WTC11 (cell line): ENCODE results near the gene DNAAF8. TPM values are rescaled to one million over a fixed set of nuclear protein-coding genes. Genes with fewer than 3 reads are reported as not detected.

Experiments
- ATAC-seq: fragments of 200-7000 bp; cut with Tn5 transposase; 2 replicates; pipeline ENCODE4 v1.10.0; 2021; ENCODE audit warnings: mild to moderate bottlenecking, moderate library complexity
- CTCF ChIA-PET: fragments of 300-600 bp; sonication (Branson Sonifier 250); formaldehyde crosslinking; loops from one replicate; lab custom pipeline; 2021; ENCODE audit warnings: antibody characterized with exemption; lab: Charles Lee
- POLR2A ChIA-PET: fragments of 350-600 bp; sonication (Branson Sonifier 250); formaldehyde crosslinking; loops from one replicate; lab custom pipeline; 2021; ENCODE audit warnings: antibody characterized with exemption; lab: Charles Lee
- DNase-seq: peaks from one replicate; pipeline ENCODE4 v3.0.0; 2021; ENCODE audit warnings: low spot score
- H3K27ac Mint-ChIP-seq: 2 replicates; pipeline ENCODE4 v1.8.0; 2021; ENCODE audit warnings: mixed read lengths
- H3K27me3 Mint-ChIP-seq: 2 replicates; pipeline ENCODE4 v1.8.0; 2021; ENCODE audit warnings: low read depth, mild to moderate bottlenecking, moderate library complexity, mixed read lengths
- H3K36me3 Mint-ChIP-seq: 2 replicates; pipeline ENCODE4 v1.8.0; 2021; ENCODE audit warnings: mixed read lengths
- H3K4me1 Mint-ChIP-seq: 2 replicates; pipeline ENCODE4 v1.8.0; 2022; ENCODE audit warnings: mixed read lengths
- H3K4me3 Mint-ChIP-seq: 2 replicates; pipeline ENCODE4 v1.8.0; 2021; ENCODE audit warnings: mild to moderate bottlenecking, moderate library complexity, mixed read lengths
- H3K9me3 Mint-ChIP-seq: 2 replicates; pipeline ENCODE4 v1.8.0; 2021; ENCODE audit warnings: mixed read lengths
- FOXP1 ChIP-seq: sonication (generic); formaldehyde crosslinking; IDR thresholded peaks from 2 replicates; pipeline ENCODE4 v1.8.0; 2022; ENCODE audit warnings: missing genetic modification reagents, mild to moderate bottlenecking, moderate library complexity, borderline replicate concordance
- GTF2I ChIP-seq: fragments of 250-450 bp; sonication (Bioruptor Pico); conservative IDR thresholded peaks from 2 replicates; pipeline ENCODE4 v1.4.0; 2021; ENCODE audit warnings: mild to moderate bottlenecking
- HMGA2 ChIP-seq: fragments of 250-450 bp; sonication (Bioruptor Pico); IDR thresholded peaks from 2 replicates; pipeline ENCODE4 v1.4.0; 2021; ENCODE audit warnings: mild to moderate bottlenecking, moderate library complexity
- NFATC4 ChIP-seq: fragments of 250-450 bp; sonication (Bioruptor Pico); IDR thresholded peaks from 2 replicates; pipeline ENCODE4 v1.9.0; 2021; ENCODE audit warnings: mild to moderate bottlenecking
- NFYB ChIP-seq: sonication (generic); formaldehyde crosslinking; conservative IDR thresholded peaks from 2 replicates; pipeline ENCODE4 v1.8.0; 2022; ENCODE audit warnings: low read depth, missing genetic modification reagents
- NR2C2 ChIP-seq: sonication (generic); formaldehyde crosslinking; IDR thresholded peaks from 2 replicates; pipeline ENCODE4 v1.8.0; 2022; ENCODE audit warnings: mild to moderate bottlenecking, missing genetic modification reagents
- NR3C1 ChIP-seq: sonication (generic); formaldehyde crosslinking; conservative IDR thresholded peaks from 2 replicates; pipeline ENCODE4 v1.8.1; 2023; ENCODE audit warnings: low read depth, mild to moderate bottlenecking, missing genetic modification reagents
- RORB ChIP-seq: fragments of 250-450 bp; sonication (Bioruptor Pico); IDR thresholded peaks from 2 replicates; pipeline ENCODE4 v1.9.0; 2021; ENCODE audit warnings: mild to moderate bottlenecking
- ZNF232 ChIP-seq: sonication (generic); formaldehyde crosslinking; IDR thresholded peaks from 2 replicates; pipeline ENCODE4 v1.8.0; 2022; ENCODE audit warnings: mild to moderate bottlenecking, missing genetic modification reagents
- ZNF416 ChIP-seq: fragments of 250-450 bp; sonication (Bioruptor Pico); IDR thresholded peaks from 2 replicates; pipeline ENCODE4 v1.9.0; 2021; ENCODE audit warnings: mild to moderate bottlenecking, inconsistent platforms
- ZNF671 ChIP-seq: fragments of 250-450 bp; sonication (Bioruptor Pico); IDR thresholded peaks from 2 replicates; pipeline ENCODE4 v1.8.0; 2021; ENCODE audit warnings: mild to moderate bottlenecking
- total RNA-seq: library from RNA; stranded (reverse); gene quantifications from 3 replicates; pipeline ENCODE4 v1.2.3, GENCODE V29; 2021
- TF ChIP-seq, protein P1 (sequence below): fragments of 250-450 bp; sonication (Bioruptor Pico); IDR thresholded peaks from 2 replicates; pipeline ENCODE4 v1.9.0; 2021; ENCODE audit warnings: mild to moderate bottlenecking
- TF ChIP-seq, protein P2 (sequence below): sonication (generic); formaldehyde crosslinking; IDR thresholded peaks from 2 replicates; pipeline ENCODE4 v1.8.0; 2022; ENCODE audit warnings: mild to moderate bottlenecking, missing genetic modification reagents
- TF ChIP-seq, protein P3 (sequence below): sonication (generic); formaldehyde crosslinking; IDR thresholded peaks from 2 replicates; pipeline ENCODE4 v1.8.1; 2022; ENCODE audit warnings: low read depth, missing genetic modification reagents, borderline replicate concordance
- TF ChIP-seq, protein P4 (sequence below): sonication (generic); formaldehyde crosslinking; IDR thresholded peaks from 2 replicates; pipeline ENCODE4 v1.8.0; 2023; ENCODE audit warnings: missing genetic modification reagents
- TF ChIP-seq, protein P5 (sequence below): sonication (generic); formaldehyde crosslinking; IDR thresholded peaks from 2 replicates; pipeline ENCODE4 v1.8.0; 2022; ENCODE audit warnings: missing genetic modification reagents
- TF ChIP-seq, protein P6 (sequence below): sonication (generic); formaldehyde crosslinking; IDR thresholded peaks from 2 replicates; pipeline ENCODE4 v1.8.1; 2022; ENCODE audit warnings: mild to moderate bottlenecking, moderate library complexity, missing genetic modification reagents
- TF ChIP-seq, protein P7 (sequence below): sonication (generic); formaldehyde crosslinking; IDR thresholded peaks from 2 replicates; pipeline ENCODE4 v1.8.1; 2023; ENCODE audit warnings: mild to moderate bottlenecking, missing genetic modification reagents, moderate library complexity
- TF ChIP-seq, protein P8 (sequence below): sonication (generic); formaldehyde crosslinking; IDR thresholded peaks from 2 replicates; pipeline ENCODE4 v1.8.1; 2023; ENCODE audit warnings: mild to moderate bottlenecking, missing genetic modification reagents, borderline replicate concordance

Gene DNAAF8
- total RNA-seq, 1 experiment from 2014 or later: 0.09 TPM

DNA sequence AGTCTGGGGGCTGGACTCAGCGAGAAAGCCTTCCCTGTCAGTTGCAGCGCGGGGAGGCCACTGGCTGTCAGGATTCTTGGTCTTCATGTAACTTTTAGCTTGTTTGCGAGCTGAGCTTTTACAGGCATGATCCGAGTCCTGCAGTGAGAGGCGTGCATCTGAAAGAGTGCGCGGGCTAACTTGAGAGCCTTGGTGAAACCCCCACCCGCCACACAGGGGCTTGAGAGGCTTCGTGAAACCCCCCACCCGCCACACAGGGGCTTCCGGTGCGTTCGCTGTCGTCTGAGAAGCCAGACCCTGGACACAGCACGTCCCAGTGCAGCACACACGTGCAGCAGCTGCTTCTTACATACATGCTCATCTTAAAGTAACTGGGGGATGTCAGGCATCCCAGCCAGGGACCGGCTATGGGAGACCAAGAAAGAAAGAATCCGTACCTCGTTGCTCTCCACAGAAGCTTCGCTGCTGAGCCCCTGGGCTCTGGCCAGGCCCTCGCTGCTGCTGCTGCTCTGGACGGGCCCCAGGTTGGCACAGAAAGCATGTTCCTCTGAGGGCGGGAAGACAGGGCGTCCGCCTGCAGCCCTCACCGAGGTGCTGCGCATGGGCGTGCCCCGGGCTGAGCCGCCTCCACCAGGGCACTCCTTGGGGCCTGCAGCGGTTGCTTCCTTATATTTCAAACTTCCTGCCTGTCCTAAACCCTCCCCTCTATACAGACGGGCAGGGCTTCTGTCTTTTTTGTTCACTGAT is 33.2 kb upstream of the DNAAF8 start:
- ATAC-seq (no peak), DNase-seq (no peak)
- ChIA-PET CTCF (interaction anchor here (1.3 to 1.5 kb wide), 2 partner anchors 18 kb away, joined by 3 to 4 read pairs; no protein-coding TSS in a partner anchor), POLR2A (no interaction called here)
- Mint-ChIP-seq H3K4me3 (no peak overlapping the region), H3K4me1 (no peaks in the 10 kb centered on the region), H3K27ac (no peak overlapping the region), H3K36me3 (peaks cover 25% of the 10 kb centered on the region), H3K9me3 (no peaks in the 10 kb centered on the region), H3K27me3 (no peaks in the 10 kb centered on the region)
- TF ChIP-seq, protein P1, sequence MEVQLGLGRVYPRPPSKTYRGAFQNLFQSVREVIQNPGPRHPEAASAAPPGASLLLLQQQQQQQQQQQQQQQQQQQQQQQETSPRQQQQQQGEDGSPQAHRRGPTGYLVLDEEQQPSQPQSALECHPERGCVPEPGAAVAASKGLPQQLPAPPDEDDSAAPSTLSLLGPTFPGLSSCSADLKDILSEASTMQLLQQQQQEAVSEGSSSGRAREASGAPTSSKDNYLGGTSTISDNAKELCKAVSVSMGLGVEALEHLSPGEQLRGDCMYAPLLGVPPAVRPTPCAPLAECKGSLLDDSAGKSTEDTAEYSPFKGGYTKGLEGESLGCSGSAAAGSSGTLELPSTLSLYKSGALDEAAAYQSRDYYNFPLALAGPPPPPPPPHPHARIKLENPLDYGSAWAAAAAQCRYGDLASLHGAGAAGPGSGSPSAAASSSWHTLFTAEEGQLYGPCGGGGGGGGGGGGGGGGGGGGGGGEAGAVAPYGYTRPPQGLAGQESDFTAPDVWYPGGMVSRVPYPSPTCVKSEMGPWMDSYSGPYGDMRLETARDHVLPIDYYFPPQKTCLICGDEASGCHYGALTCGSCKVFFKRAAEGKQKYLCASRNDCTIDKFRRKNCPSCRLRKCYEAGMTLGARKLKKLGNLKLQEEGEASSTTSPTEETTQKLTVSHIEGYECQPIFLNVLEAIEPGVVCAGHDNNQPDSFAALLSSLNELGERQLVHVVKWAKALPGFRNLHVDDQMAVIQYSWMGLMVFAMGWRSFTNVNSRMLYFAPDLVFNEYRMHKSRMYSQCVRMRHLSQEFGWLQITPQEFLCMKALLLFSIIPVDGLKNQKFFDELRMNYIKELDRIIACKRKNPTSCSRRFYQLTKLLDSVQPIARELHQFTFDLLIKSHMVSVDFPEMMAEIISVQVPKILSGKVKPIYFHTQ: no peak
- TF ChIP-seq NFATC4 (CRISPR knock-in tag) (no peak), NFYB (CRISPR knock-in tag) (no peak), FOXP1 (no peak), RORB (CRISPR knock-in tag) (no peak), ZNF671 (CRISPR knock-in tag) (no peak), GTF2I (CRISPR knock-in tag) (no peak), ZNF416 (CRISPR knock-in tag) (no peak), HMGA2 (CRISPR knock-in tag) (no peak), ZNF232 (CRISPR knock-in tag) (no peak), NR2C2 (CRISPR knock-in tag) (no peak), NR3C1 (no peak)
- TF ChIP-seq, protein P2, sequence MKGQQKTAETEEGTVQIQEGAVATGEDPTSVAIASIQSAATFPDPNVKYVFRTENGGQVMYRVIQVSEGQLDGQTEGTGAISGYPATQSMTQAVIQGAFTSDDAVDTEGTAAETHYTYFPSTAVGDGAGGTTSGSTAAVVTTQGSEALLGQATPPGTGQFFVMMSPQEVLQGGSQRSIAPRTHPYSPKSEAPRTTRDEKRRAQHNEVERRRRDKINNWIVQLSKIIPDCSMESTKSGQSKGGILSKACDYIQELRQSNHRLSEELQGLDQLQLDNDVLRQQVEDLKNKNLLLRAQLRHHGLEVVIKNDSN (CRISPR knock-in tag): no peak
- TF ChIP-seq, protein P3, sequence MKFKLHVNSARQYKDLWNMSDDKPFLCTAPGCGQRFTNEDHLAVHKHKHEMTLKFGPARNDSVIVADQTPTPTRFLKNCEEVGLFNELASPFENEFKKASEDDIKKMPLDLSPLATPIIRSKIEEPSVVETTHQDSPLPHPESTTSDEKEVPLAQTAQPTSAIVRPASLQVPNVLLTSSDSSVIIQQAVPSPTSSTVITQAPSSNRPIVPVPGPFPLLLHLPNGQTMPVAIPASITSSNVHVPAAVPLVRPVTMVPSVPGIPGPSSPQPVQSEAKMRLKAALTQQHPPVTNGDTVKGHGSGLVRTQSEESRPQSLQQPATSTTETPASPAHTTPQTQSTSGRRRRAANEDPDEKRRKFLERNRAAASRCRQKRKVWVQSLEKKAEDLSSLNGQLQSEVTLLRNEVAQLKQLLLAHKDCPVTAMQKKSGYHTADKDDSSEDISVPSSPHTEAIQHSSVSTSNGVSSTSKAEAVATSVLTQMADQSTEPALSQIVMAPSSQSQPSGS: no peak
- TF ChIP-seq, protein P4, sequence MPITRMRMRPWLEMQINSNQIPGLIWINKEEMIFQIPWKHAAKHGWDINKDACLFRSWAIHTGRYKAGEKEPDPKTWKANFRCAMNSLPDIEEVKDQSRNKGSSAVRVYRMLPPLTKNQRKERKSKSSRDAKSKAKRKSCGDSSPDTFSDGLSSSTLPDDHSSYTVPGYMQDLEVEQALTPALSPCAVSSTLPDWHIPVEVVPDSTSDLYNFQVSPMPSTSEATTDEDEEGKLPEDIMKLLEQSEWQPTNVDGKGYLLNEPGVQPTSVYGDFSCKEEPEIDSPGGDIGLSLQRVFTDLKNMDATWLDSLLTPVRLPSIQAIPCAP (CRISPR knock-in tag): no peak
- TF ChIP-seq, protein P5, sequence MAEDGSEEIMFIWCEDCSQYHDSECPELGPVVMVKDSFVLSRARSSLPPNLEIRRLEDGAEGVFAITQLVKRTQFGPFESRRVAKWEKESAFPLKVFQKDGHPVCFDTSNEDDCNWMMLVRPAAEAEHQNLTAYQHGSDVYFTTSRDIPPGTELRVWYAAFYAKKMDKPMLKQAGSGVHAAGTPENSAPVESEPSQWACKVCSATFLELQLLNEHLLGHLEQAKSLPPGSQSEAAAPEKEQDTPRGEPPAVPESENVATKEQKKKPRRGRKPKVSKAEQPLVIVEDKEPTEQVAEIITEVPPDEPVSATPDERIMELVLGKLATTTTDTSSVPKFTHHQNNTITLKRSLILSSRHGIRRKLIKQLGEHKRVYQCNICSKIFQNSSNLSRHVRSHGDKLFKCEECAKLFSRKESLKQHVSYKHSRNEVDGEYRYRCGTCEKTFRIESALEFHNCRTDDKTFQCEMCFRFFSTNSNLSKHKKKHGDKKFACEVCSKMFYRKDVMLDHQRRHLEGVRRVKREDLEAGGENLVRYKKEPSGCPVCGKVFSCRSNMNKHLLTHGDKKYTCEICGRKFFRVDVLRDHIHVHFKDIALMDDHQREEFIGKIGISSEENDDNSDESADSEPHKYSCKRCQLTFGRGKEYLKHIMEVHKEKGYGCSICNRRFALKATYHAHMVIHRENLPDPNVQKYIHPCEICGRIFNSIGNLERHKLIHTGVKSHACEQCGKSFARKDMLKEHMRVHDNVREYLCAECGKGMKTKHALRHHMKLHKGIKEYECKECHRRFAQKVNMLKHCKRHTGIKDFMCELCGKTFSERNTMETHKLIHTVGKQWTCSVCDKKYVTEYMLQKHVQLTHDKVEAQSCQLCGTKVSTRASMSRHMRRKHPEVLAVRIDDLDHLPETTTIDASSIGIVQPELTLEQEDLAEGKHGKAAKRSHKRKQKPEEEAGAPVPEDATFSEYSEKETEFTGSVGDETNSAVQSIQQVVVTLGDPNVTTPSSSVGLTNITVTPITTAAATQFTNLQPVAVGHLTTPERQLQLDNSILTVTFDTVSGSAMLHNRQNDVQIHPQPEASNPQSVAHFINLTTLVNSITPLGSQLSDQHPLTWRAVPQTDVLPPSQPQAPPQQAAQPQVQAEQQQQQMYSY (CRISPR knock-in tag): no peak
- TF ChIP-seq, protein P6, sequence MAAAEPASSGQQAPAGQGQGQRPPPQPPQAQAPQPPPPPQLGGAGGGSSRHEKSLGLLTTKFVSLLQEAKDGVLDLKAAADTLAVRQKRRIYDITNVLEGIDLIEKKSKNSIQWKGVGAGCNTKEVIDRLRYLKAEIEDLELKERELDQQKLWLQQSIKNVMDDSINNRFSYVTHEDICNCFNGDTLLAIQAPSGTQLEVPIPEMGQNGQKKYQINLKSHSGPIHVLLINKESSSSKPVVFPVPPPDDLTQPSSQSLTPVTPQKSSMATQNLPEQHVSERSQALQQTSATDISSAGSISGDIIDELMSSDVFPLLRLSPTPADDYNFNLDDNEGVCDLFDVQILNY (CRISPR knock-in tag): no peak
- TF ChIP-seq, protein P7, sequence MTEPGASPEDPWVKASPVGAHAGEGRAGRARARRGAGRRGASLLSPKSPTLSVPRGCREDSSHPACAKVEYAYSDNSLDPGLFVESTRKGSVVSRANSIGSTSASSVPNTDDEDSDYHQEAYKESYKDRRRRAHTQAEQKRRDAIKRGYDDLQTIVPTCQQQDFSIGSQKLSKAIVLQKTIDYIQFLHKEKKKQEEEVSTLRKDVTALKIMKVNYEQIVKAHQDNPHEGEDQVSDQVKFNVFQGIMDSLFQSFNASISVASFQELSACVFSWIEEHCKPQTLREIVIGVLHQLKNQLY (CRISPR knock-in tag): no peak
- TF ChIP-seq, protein P8, sequence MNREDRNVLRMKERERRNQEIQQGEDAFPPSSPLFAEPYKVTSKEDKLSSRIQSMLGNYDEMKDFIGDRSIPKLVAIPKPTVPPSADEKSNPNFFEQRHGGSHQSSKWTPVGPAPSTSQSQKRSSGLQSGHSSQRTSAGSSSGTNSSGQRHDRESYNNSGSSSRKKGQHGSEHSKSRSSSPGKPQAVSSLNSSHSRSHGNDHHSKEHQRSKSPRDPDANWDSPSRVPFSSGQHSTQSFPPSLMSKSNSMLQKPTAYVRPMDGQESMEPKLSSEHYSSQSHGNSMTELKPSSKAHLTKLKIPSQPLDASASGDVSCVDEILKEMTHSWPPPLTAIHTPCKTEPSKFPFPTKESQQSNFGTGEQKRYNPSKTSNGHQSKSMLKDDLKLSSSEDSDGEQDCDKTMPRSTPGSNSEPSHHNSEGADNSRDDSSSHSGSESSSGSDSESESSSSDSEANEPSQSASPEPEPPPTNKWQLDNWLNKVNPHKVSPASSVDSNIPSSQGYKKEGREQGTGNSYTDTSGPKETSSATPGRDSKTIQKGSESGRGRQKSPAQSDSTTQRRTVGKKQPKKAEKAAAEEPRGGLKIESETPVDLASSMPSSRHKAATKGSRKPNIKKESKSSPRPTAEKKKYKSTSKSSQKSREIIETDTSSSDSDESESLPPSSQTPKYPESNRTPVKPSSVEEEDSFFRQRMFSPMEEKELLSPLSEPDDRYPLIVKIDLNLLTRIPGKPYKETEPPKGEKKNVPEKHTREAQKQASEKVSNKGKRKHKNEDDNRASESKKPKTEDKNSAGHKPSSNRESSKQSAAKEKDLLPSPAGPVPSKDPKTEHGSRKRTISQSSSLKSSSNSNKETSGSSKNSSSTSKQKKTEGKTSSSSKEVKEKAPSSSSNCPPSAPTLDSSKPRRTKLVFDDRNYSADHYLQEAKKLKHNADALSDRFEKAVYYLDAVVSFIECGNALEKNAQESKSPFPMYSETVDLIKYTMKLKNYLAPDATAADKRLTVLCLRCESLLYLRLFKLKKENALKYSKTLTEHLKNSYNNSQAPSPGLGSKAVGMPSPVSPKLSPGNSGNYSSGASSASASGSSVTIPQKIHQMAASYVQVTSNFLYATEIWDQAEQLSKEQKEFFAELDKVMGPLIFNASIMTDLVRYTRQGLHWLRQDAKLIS (CRISPR knock-in tag): no peak
